H1 (cell line): ENCODE results near the gene HEBP1. TPM values are rescaled to one million over a fixed set of nuclear protein-coding genes. Genes with fewer than 3 reads are reported as not detected.
A peak's percentile ranks its signal among the peaks of the same experiment; 100 is the strongest.

Experiments used
- CTCF ChIA-PET: fragments of 300-600 bp; sonication (Branson Sonifier 250); formaldehyde crosslinking; loops from one replicate; lab custom pipeline; 2021; ENCODE audit not compliant: partially characterized antibody; lab: Charles Lee
- POLR2A ChIA-PET: fragments of 300-600 bp; sonication (Branson Sonifier 250); formaldehyde crosslinking; loops from one replicate; lab custom pipeline; 2021; ENCODE audit warnings: inconsistent platforms; ENCODE audit not compliant: partially characterized antibody; lab: Charles Lee
- DNase-seq, 2 experiments: peaks; one replicate each; pipeline versions ENCODE4 v3.0.0 to v3.0.0-alpha.2; 2010 to 2022; ENCODE audit warnings: low spot score in 2 of 2, low read depth in 1 of 2, mixed read lengths in 1 of 2
- FAIRE-seq: peaks from 2 replicates; lab custom pipeline; 2011; peaks lifted over from hg19 to GRCh38; lab: Jason Lieb, UNC
- H2AFZ ChIP-seq: 2 replicates; pipeline ENCODE4 v1.8.1; 2012; ENCODE audit warnings: low read length, inconsistent platforms
- H2AK5ac ChIP-seq: 2 replicates; pipeline ENCODE4 v1.6.1; 2013; ENCODE audit warnings: low read depth, low read length
- H2BK120ac ChIP-seq: replicated peaks from 2 replicates; pipeline ENCODE3; 2013; ENCODE audit warnings: low read depth, low read length, inconsistent platforms
- H2BK12ac ChIP-seq: 2 replicates; pipeline ENCODE4 v1.6.1; 2013; ENCODE audit warnings: low read depth, low read length
- H2BK15ac ChIP-seq: 2 replicates; pipeline ENCODE4 v1.6.1; 2013; ENCODE audit warnings: low read length
- H2BK20ac ChIP-seq: 2 replicates; pipeline ENCODE4 v1.6.1; 2013; ENCODE audit warnings: low read length
- H2BK5ac ChIP-seq: 2 replicates; pipeline ENCODE4 v1.6.1; 2013; ENCODE audit warnings: low read depth, low read length
- H3K14ac ChIP-seq: 2 replicates; pipeline ENCODE4 v1.6.1; 2013; ENCODE audit warnings: inconsistent platforms; ENCODE audit not compliant: insufficient read length
- H3K18ac ChIP-seq: 2 replicates; pipeline ENCODE4 v1.6.1; 2013; ENCODE audit warnings: low read length; ENCODE audit errors: extremely low read depth
- H3K23ac ChIP-seq: 2 replicates; pipeline ENCODE4 v1.6.1; 2013; ENCODE audit warnings: inconsistent platforms; ENCODE audit not compliant: insufficient read length
- H3K23me2 ChIP-seq: 2 replicates; pipeline ENCODE4 v1.6.1; 2013; ENCODE audit warnings: low read depth, low read length
- H3K27ac ChIP-seq: 2 replicates; pipeline ENCODE4 v1.6.1; 2011; ENCODE audit warnings: low read depth, low read length, inconsistent platforms
- H3K27me3 ChIP-seq, 4 experiments: replicated peaks in 1 of 4; 1 replicate in 1 of 4; 2 replicates in 3 of 4; pipeline versions ENCODE4 v1.6.1 to v1.8.1; 2011 to 2013; ENCODE audit warnings: low read length in 3 of 4, mild to moderate bottlenecking in 3 of 4, inconsistent platforms in 2 of 4, mixed read lengths in 2 of 4, moderate library complexity in 1 of 4; ENCODE audit not compliant: control insufficient read depth in 3 of 4, insufficient read depth in 3 of 4; ENCODE audit errors: extremely low read depth in 1 of 4
- H3K36me3 ChIP-seq, 4 experiments: 2 replicates each; pipeline versions ENCODE4 v1.6.1 to v1.8.1; 2011 to 2013; ENCODE audit warnings: mild to moderate bottlenecking in 4 of 4, low read length in 3 of 4, moderate library complexity in 2 of 4, control low read depth in 1 of 4, inconsistent platforms in 1 of 4; ENCODE audit not compliant: insufficient read depth in 4 of 4, control insufficient read depth in 2 of 4
- H3K4ac ChIP-seq: replicated peaks from 2 replicates; pipeline ENCODE3; 2013; ENCODE audit warnings: low read length, low read depth, mixed read lengths, inconsistent platforms; ENCODE audit not compliant: insufficient read length
- H3K4me1 ChIP-seq, 4 experiments: replicated peaks in 1 of 4; 1 replicate in 1 of 4; 2 replicates in 3 of 4; pipeline versions ENCODE4 v1.6.1 to v1.8.1; 2011 to 2013; ENCODE audit warnings: low read length in 3 of 4, inconsistent platforms in 2 of 4, mixed read lengths in 1 of 4; ENCODE audit not compliant: insufficient read depth in 4 of 4, control insufficient read depth in 3 of 4
- H3K4me2 ChIP-seq, 2 experiments: 2 replicates each; pipeline versions ENCODE4 v1.6.1 to v1.8.1; 2011 to 2013; ENCODE audit warnings: low read depth in 2 of 2, low read length in 2 of 2, control low read depth in 1 of 2, inconsistent platforms in 1 of 2, mild to moderate bottlenecking in 1 of 2; ENCODE audit not compliant: insufficient read depth in 1 of 2
- H3K4me3 ChIP-seq, 4 experiments: fragments of 200-600, 300-600 bp in 1 of 4; sonication (generic), shearing (Covaris generic), sonication (Bioruptor Twin) in 1 of 4; 2 replicates each; pipeline versions ENCODE4 v1.5.1 to v1.8.1; 2011 to 2016; ENCODE audit warnings: low read length in 4 of 4, low read depth in 3 of 4, control low read depth in 2 of 4, inconsistent platforms in 2 of 4, mild to moderate bottlenecking in 2 of 4, mixed read lengths in 1 of 4, moderate library complexity in 1 of 4; ENCODE audit not compliant: insufficient read depth in 2 of 4; ENCODE audit errors: extremely low read depth in 1 of 4
- H3K56ac ChIP-seq: replicated peaks from 2 replicates; pipeline ENCODE3; 2013; ENCODE audit warnings: low read depth, mild to moderate bottlenecking, mixed read lengths, low read length, inconsistent platforms; ENCODE audit not compliant: insufficient read length
- H3K79me1 ChIP-seq: 2 replicates; pipeline ENCODE4 v1.6.1; 2013; ENCODE audit warnings: low read depth, low read length, control low read depth
- H3K79me2 ChIP-seq, 2 experiments: 2 replicates each; pipeline versions ENCODE4 v1.6.1 to v1.8.1; 2012 to 2013; ENCODE audit warnings: low read length in 2 of 2, mild to moderate bottlenecking in 2 of 2, inconsistent platforms in 1 of 2; ENCODE audit not compliant: insufficient read depth in 2 of 2, control insufficient read depth in 1 of 2
- H3K9ac ChIP-seq, 4 experiments: replicated peaks in 1 of 4; 1 replicate in 1 of 4; 2 replicates in 3 of 4; pipeline versions ENCODE4 v1.6.1 to v1.8.1; 2011 to 2013; ENCODE audit warnings: low read depth in 3 of 4, low read length in 3 of 4, control low read depth in 2 of 4, mild to moderate bottlenecking in 2 of 4, moderate library complexity in 2 of 4, inconsistent platforms in 1 of 4; ENCODE audit errors: extremely low read depth in 1 of 4
- H3K9me3 ChIP-seq, 2 experiments: 2 replicates each; pipeline versions ENCODE4 v1.6.1 to v1.8.1; 2012 to 2013; ENCODE audit warnings: mild to moderate bottlenecking in 2 of 2, moderate library complexity in 2 of 2, control low read depth in 1 of 2, inconsistent platforms in 1 of 2, low read depth in 1 of 2, low read length in 1 of 2, mixed read lengths in 1 of 2; ENCODE audit not compliant: insufficient read depth in 2 of 2
- H4K20me1 ChIP-seq, 2 experiments: replicated peaks in 1 of 2; 2 replicates each; pipeline versions ENCODE3 to v1.8.1; 2011 to 2013; ENCODE audit warnings: inconsistent platforms in 2 of 2, low read length in 2 of 2, mild to moderate bottlenecking in 1 of 2; ENCODE audit not compliant: insufficient read depth in 2 of 2, control insufficient read depth in 1 of 2
- H4K5ac ChIP-seq: 2 replicates; pipeline ENCODE4 v1.6.1; 2013; ENCODE audit warnings: low read length, low read depth, mixed read lengths, inconsistent platforms; ENCODE audit not compliant: insufficient read length
- H4K8ac ChIP-seq: 2 replicates; pipeline ENCODE4 v1.8.0; 2013; ENCODE audit warnings: mild to moderate bottlenecking, moderate library complexity, low read length, inconsistent platforms; ENCODE audit not compliant: insufficient read depth; ENCODE audit errors: extremely low read depth
- H4K91ac ChIP-seq: replicated peaks from 2 replicates; pipeline ENCODE3; 2013; ENCODE audit warnings: low read length, mixed read lengths, inconsistent platforms; ENCODE audit not compliant: insufficient read length
- HDAC2 ChIP-seq, 2 experiments: fragments of 300-600 bp in 1 of 2; sonication (generic) in 1 of 2; IDR thresholded peaks; 2 replicates each; pipeline ENCODE4 v1.6.1; 2011 to 2012; ENCODE audit warnings: low read depth in 2 of 2, low read length in 2 of 2, mild to moderate bottlenecking in 2 of 2, moderate library complexity in 2 of 2, borderline replicate concordance in 1 of 2, inconsistent platforms in 1 of 2
- ZNF274 ChIP-seq: IDR thresholded peaks from 2 replicates; pipeline ENCODE4 v1.7.0; 2012; ENCODE audit warnings: low read length, borderline replicate concordance; ENCODE audit errors: extremely low read depth
- WGBS, 2 experiments: shearing (Covaris generic) in 1 of 2; methylation state at CpG; one replicate each; pipeline versions ENCODE4 v1.1.6 to v1.1.7; 2013 to 2015; ENCODE audit warnings: low lambda C conversion rate in 2 of 2, mixed read lengths in 2 of 2, inconsistent platforms in 1 of 2, low coverage in 1 of 2, missing lambda C conversion rate in 1 of 2; ENCODE audit not compliant: insufficient replicate concordance in 2 of 2, insufficient coverage in 1 of 2, insufficient read length in 1 of 2; ENCODE audit errors: extremely low coverage in 1 of 2, missing lambda C conversion rate in 1 of 2; 5-methylcytosine and 5-hydroxymethylcytosine counted together
- polyA plus RNA-seq, 7 experiments: library from polyadenylated mRNA; depleted of rRNA in 3 of 7; stranded (reverse) in 5 of 7; unstranded in 2 of 7; fragments of >200 nt in 5 of 7; fragments of 200-250 nt in 2 of 7; gene quantifications; 1 replicate in 5 of 7; 2 replicates in 1 of 7; 4 replicates in 1 of 7; pipeline versions ENCODE4 v1.2.1 to v1.2.3, GENCODE V29; 2011 to 2013; ENCODE audit warnings: missing spikeins in 2 of 7, mixed read lengths in 2 of 7
- total RNA-seq: library from RNA; stranded (reverse); fragmentation: NEBNext Ultra II Directional; extraction: Animal tissue kit (Norgen Biotek cat#: 25700); gene quantifications from 2 replicates; pipeline ENCODE4 v1.2.1, GENCODE V29; 2021

Gene HEBP1
- total and polyA plus RNA-seq, 2 of the 8 experiments (the other 6 are each of a cell fraction or from before 2014, with no cell fraction given): 30.8 to 56.1 TPM

- Histone ChIP-seq H2BK15ac (no peak overlapping the region), H2BK120ac (no peak overlapping the region), H3K14ac (no peak overlapping the region), H3K23ac (no peak overlapping the region), H4K5ac (no peak overlapping the region), H4K20me1 (peaks cover 0 to 1% of the 10 kb centered on the region in 2 experiments), H3K9me3 (no peaks in the 10 kb centered on the region), H3K27ac (no peak overlapping the region), H3K36me3 (no peaks in the 10 kb centered on the region), H3K4me3 (no peak overlapping the region), H3K79me1 (no peaks in the 10 kb centered on the region; the same call in 1 of the 2 replicates), H3K9ac (no peak overlapping the region), H3K4me2 (no peak overlapping the region), H2BK20ac (no peak overlapping the region), H2BK12ac (no peak overlapping the region), H3K56ac (no peak overlapping the region), H4K8ac (no peak overlapping the region), H3K79me2 (peaks cover 0 to 16% of the 10 kb centered on the region in 2 experiments; a peak in 3 of 4 replicates), H4K91ac (no peak overlapping the region), H3K4ac (no peak overlapping the region), H3K27me3 (no peaks in the 10 kb centered on the region), H2AFZ (no peak overlapping the region), H2BK5ac (no peak overlapping the region), H2AK5ac (no peak overlapping the region), H3K18ac (no peak overlapping the region), H3K4me1 (peaks cover 0 to 3% (median under 1%) of the 10 kb centered on the region in 4 experiments; a peak in 2 of 7 replicates), H3K23me2 (peaks cover 9% of the 10 kb centered on the region)
- ChIA-PET CTCF (interaction anchor here (0.6 to 3.1 kb wide), 9 partner anchors 9 to 939 kb away, joined by 3 to 12 read pairs (median 5); partner anchors contain the start of gene EMP1), POLR2A (no interaction called here)
- FAIRE-seq: no peak
- no peak for TF ChIP-seq ZNF274
- TF ChIP-seq HDAC2 (IDR thresholded peaks at IDR 0.05; ENCODE audit: borderline replicate concordance in 1 of 2, low read depth in 2 of 2, low read length in 2 of 2): peak in 1 of 2 experiments; percentile 28; a peak in 1 of 4 replicates
- WGBS, 2 experiments: 83% methylated on average over 4 of the region's 4 CpGs; no CpG with 5 or more reads in 1 of the 2 experiments
- no peak for DNase-seq
These were observed 42.7 kb upstream of the HEBP1 start for GRCh38 chr12:13042666-13043230.
